H1 (cell line): ENCODE data around the gene TGM3. TPM values are rescaled to one million over a fixed set of nuclear protein-coding genes. Genes with fewer than 3 reads are reported as not detected.

Experiments used
- CTCF ChIA-PET: fragments of 300-600 bp; sonication (Branson Sonifier 250); formaldehyde crosslinking; loops from one replicate; lab custom pipeline; 2021; ENCODE audit not compliant: partially characterized antibody; lab: Charles Lee
- POLR2A ChIA-PET: fragments of 300-600 bp; sonication (Branson Sonifier 250); formaldehyde crosslinking; loops from one replicate; lab custom pipeline; 2021; ENCODE audit warnings: inconsistent platforms; ENCODE audit not compliant: partially characterized antibody; lab: Charles Lee
- DNase-seq, 2 experiments: peaks; one replicate each; pipeline versions ENCODE4 v3.0.0 to v3.0.0-alpha.2; 2010 to 2022; ENCODE audit warnings: low spot score in 2 of 2, low read depth in 1 of 2, mixed read lengths in 1 of 2
- FAIRE-seq: peaks from 2 replicates; lab custom pipeline; 2011; peaks lifted over from hg19 to GRCh38; lab: Jason Lieb, UNC
- H2AFZ ChIP-seq: 2 replicates; pipeline ENCODE4 v1.8.1; 2012; ENCODE audit warnings: low read length, inconsistent platforms
- H2AK5ac ChIP-seq: 2 replicates; pipeline ENCODE4 v1.6.1; 2013; ENCODE audit warnings: low read depth, low read length
- H2BK120ac ChIP-seq: replicated peaks from 2 replicates; pipeline ENCODE3; 2013; ENCODE audit warnings: low read depth, low read length, inconsistent platforms
- H2BK12ac ChIP-seq: 2 replicates; pipeline ENCODE4 v1.6.1; 2013; ENCODE audit warnings: low read depth, low read length
- H2BK15ac ChIP-seq: 2 replicates; pipeline ENCODE4 v1.6.1; 2013; ENCODE audit warnings: low read length
- H2BK20ac ChIP-seq: 2 replicates; pipeline ENCODE4 v1.6.1; 2013; ENCODE audit warnings: low read length
- H2BK5ac ChIP-seq: 2 replicates; pipeline ENCODE4 v1.6.1; 2013; ENCODE audit warnings: low read depth, low read length
- H3K14ac ChIP-seq: 2 replicates; pipeline ENCODE4 v1.6.1; 2013; ENCODE audit warnings: inconsistent platforms; ENCODE audit not compliant: insufficient read length
- H3K18ac ChIP-seq: 2 replicates; pipeline ENCODE4 v1.6.1; 2013; ENCODE audit warnings: low read length; ENCODE audit errors: extremely low read depth
- H3K23ac ChIP-seq: 2 replicates; pipeline ENCODE4 v1.6.1; 2013; ENCODE audit warnings: inconsistent platforms; ENCODE audit not compliant: insufficient read length
- H3K23me2 ChIP-seq: 2 replicates; pipeline ENCODE4 v1.6.1; 2013; ENCODE audit warnings: low read depth, low read length
- H3K27ac ChIP-seq: 2 replicates; pipeline ENCODE4 v1.6.1; 2011; ENCODE audit warnings: low read depth, low read length, inconsistent platforms
- H3K27me3 ChIP-seq, 4 experiments: replicated peaks in 1 of 4; 1 replicate in 1 of 4; 2 replicates in 3 of 4; pipeline versions ENCODE4 v1.6.1 to v1.8.1; 2011 to 2013; ENCODE audit warnings: low read length in 3 of 4, mild to moderate bottlenecking in 3 of 4, inconsistent platforms in 2 of 4, mixed read lengths in 2 of 4, moderate library complexity in 1 of 4; ENCODE audit not compliant: control insufficient read depth in 3 of 4, insufficient read depth in 3 of 4; ENCODE audit errors: extremely low read depth in 1 of 4
- H3K36me3 ChIP-seq, 4 experiments: 2 replicates each; pipeline versions ENCODE4 v1.6.1 to v1.8.1; 2011 to 2013; ENCODE audit warnings: mild to moderate bottlenecking in 4 of 4, low read length in 3 of 4, moderate library complexity in 2 of 4, control low read depth in 1 of 4, inconsistent platforms in 1 of 4; ENCODE audit not compliant: insufficient read depth in 4 of 4, control insufficient read depth in 2 of 4
- H3K4ac ChIP-seq: replicated peaks from 2 replicates; pipeline ENCODE3; 2013; ENCODE audit warnings: low read length, low read depth, mixed read lengths, inconsistent platforms; ENCODE audit not compliant: insufficient read length
- H3K4me1 ChIP-seq, 4 experiments: replicated peaks in 1 of 4; 1 replicate in 1 of 4; 2 replicates in 3 of 4; pipeline versions ENCODE4 v1.6.1 to v1.8.1; 2011 to 2013; ENCODE audit warnings: low read length in 3 of 4, inconsistent platforms in 2 of 4, mixed read lengths in 1 of 4; ENCODE audit not compliant: insufficient read depth in 4 of 4, control insufficient read depth in 3 of 4
- H3K4me2 ChIP-seq, 2 experiments: 2 replicates each; pipeline versions ENCODE4 v1.6.1 to v1.8.1; 2011 to 2013; ENCODE audit warnings: low read depth in 2 of 2, low read length in 2 of 2, control low read depth in 1 of 2, inconsistent platforms in 1 of 2, mild to moderate bottlenecking in 1 of 2; ENCODE audit not compliant: insufficient read depth in 1 of 2
- H3K4me3 ChIP-seq, 4 experiments: fragments of 200-600, 300-600 bp in 1 of 4; sonication (generic), shearing (Covaris generic), sonication (Bioruptor Twin) in 1 of 4; 2 replicates each; pipeline versions ENCODE4 v1.5.1 to v1.8.1; 2011 to 2016; ENCODE audit warnings: low read length in 4 of 4, low read depth in 3 of 4, control low read depth in 2 of 4, inconsistent platforms in 2 of 4, mild to moderate bottlenecking in 2 of 4, mixed read lengths in 1 of 4, moderate library complexity in 1 of 4; ENCODE audit not compliant: insufficient read depth in 2 of 4; ENCODE audit errors: extremely low read depth in 1 of 4
- H3K56ac ChIP-seq: replicated peaks from 2 replicates; pipeline ENCODE3; 2013; ENCODE audit warnings: low read depth, mild to moderate bottlenecking, mixed read lengths, low read length, inconsistent platforms; ENCODE audit not compliant: insufficient read length
- H3K79me1 ChIP-seq: 2 replicates; pipeline ENCODE4 v1.6.1; 2013; ENCODE audit warnings: low read depth, low read length, control low read depth
- H3K79me2 ChIP-seq, 2 experiments: 2 replicates each; pipeline versions ENCODE4 v1.6.1 to v1.8.1; 2012 to 2013; ENCODE audit warnings: low read length in 2 of 2, mild to moderate bottlenecking in 2 of 2, inconsistent platforms in 1 of 2; ENCODE audit not compliant: insufficient read depth in 2 of 2, control insufficient read depth in 1 of 2
- H3K9ac ChIP-seq, 4 experiments: replicated peaks in 1 of 4; 1 replicate in 1 of 4; 2 replicates in 3 of 4; pipeline versions ENCODE4 v1.6.1 to v1.8.1; 2011 to 2013; ENCODE audit warnings: low read depth in 3 of 4, low read length in 3 of 4, control low read depth in 2 of 4, mild to moderate bottlenecking in 2 of 4, moderate library complexity in 2 of 4, inconsistent platforms in 1 of 4; ENCODE audit errors: extremely low read depth in 1 of 4
- H3K9me3 ChIP-seq, 2 experiments: 2 replicates each; pipeline versions ENCODE4 v1.6.1 to v1.8.1; 2012 to 2013; ENCODE audit warnings: mild to moderate bottlenecking in 2 of 2, moderate library complexity in 2 of 2, control low read depth in 1 of 2, inconsistent platforms in 1 of 2, low read depth in 1 of 2, low read length in 1 of 2, mixed read lengths in 1 of 2; ENCODE audit not compliant: insufficient read depth in 2 of 2
- H4K20me1 ChIP-seq, 2 experiments: replicated peaks in 1 of 2; 2 replicates each; pipeline versions ENCODE3 to v1.8.1; 2011 to 2013; ENCODE audit warnings: inconsistent platforms in 2 of 2, low read length in 2 of 2, mild to moderate bottlenecking in 1 of 2; ENCODE audit not compliant: insufficient read depth in 2 of 2, control insufficient read depth in 1 of 2
- H4K5ac ChIP-seq: 2 replicates; pipeline ENCODE4 v1.6.1; 2013; ENCODE audit warnings: low read length, low read depth, mixed read lengths, inconsistent platforms; ENCODE audit not compliant: insufficient read length
- H4K8ac ChIP-seq: 2 replicates; pipeline ENCODE4 v1.8.0; 2013; ENCODE audit warnings: mild to moderate bottlenecking, moderate library complexity, low read length, inconsistent platforms; ENCODE audit not compliant: insufficient read depth; ENCODE audit errors: extremely low read depth
- H4K91ac ChIP-seq: replicated peaks from 2 replicates; pipeline ENCODE3; 2013; ENCODE audit warnings: low read length, mixed read lengths, inconsistent platforms; ENCODE audit not compliant: insufficient read length
- ASH2L ChIP-seq: fragments of 200-600, 300-600 bp; sonication (generic); IDR thresholded peaks from one replicate; pipeline ENCODE4 v1.7.1; 2017; ENCODE audit warnings: low read length
- EZH2 ChIP-seq: fragments of 200-600 bp; sonication (generic); IDR thresholded peaks from 2 replicates; pipeline ENCODE4 v1.7.1; 2012; ENCODE audit warnings: low read depth, mild to moderate bottlenecking, moderate library complexity, low read length, inconsistent platforms; ENCODE audit not compliant: severe bottlenecking
- MAFK ChIP-seq: IDR thresholded peaks from 2 replicates; pipeline ENCODE4 v1.6.1; 2012; ENCODE audit warnings: low read depth, mild to moderate bottlenecking, improper control_type of control experiment, low read length
- PHF8 ChIP-seq: fragments of 200-600 bp; sonication (generic); conservative IDR thresholded peaks from 2 replicates; pipeline ENCODE4 v1.7.1; 2012; ENCODE audit warnings: low read depth, mild to moderate bottlenecking, inconsistent platforms, low read length, moderate library complexity
- POLR2A ChIP-seq, 2 experiments: IDR thresholded peaks; 1 replicate in 1 of 2; 2 replicates in 1 of 2; pipeline ENCODE4 v1.6.1; 2011; ENCODE audit warnings: low read depth in 2 of 2, low read length in 2 of 2, mild to moderate bottlenecking in 2 of 2; ENCODE audit errors: control extremely low read depth in 1 of 2
- SP2 ChIP-seq: IDR thresholded peaks from 2 replicates; pipeline ENCODE4 v1.6.1; 2012; ENCODE audit warnings: mild to moderate bottlenecking, low read length, inconsistent platforms
- WGBS, 2 experiments: shearing (Covaris generic) in 1 of 2; methylation state at CpG; one replicate each; pipeline versions ENCODE4 v1.1.6 to v1.1.7; 2013 to 2015; ENCODE audit warnings: low lambda C conversion rate in 2 of 2, mixed read lengths in 2 of 2, inconsistent platforms in 1 of 2, low coverage in 1 of 2, missing lambda C conversion rate in 1 of 2; ENCODE audit not compliant: insufficient replicate concordance in 2 of 2, insufficient coverage in 1 of 2, insufficient read length in 1 of 2; ENCODE audit errors: extremely low coverage in 1 of 2, missing lambda C conversion rate in 1 of 2; 5-methylcytosine and 5-hydroxymethylcytosine counted together
- polyA plus RNA-seq, 7 experiments: library from polyadenylated mRNA; depleted of rRNA in 3 of 7; stranded (reverse) in 5 of 7; unstranded in 2 of 7; fragments of >200 nt in 5 of 7; fragments of 200-250 nt in 2 of 7; gene quantifications; 1 replicate in 5 of 7; 2 replicates in 1 of 7; 4 replicates in 1 of 7; pipeline versions ENCODE4 v1.2.1 to v1.2.3, GENCODE V29; 2011 to 2013; ENCODE audit warnings: missing spikeins in 2 of 7, mixed read lengths in 2 of 7
- total RNA-seq: library from RNA; stranded (reverse); fragmentation: NEBNext Ultra II Directional; extraction: Animal tissue kit (Norgen Biotek cat#: 25700); gene quantifications from 2 replicates; pipeline ENCODE4 v1.2.1, GENCODE V29; 2021

The TGM3 gene
- total and polyA plus RNA-seq, 2 of the 8 experiments (the other 6 are each of a cell fraction or from before 2014, with no cell fraction given) = 0.12 TPM; not detected in 1

GRCh38 chr20:2254333-2254732 is 41.5 kb upstream of the TGM3 start:
- no peaks in the 10 kb centered on the region for H3K27me3 ChIP-seq
- no peak overlapping the region for H3K14ac ChIP-seq
- no peaks in the 10 kb centered on the region for H3K9me3 ChIP-seq
- no peak overlapping the region for H3K18ac ChIP-seq
- no peak overlapping the region for H2AFZ ChIP-seq
- ChIA-PET POLR2A (interaction anchor here (1.2 kb wide), 1 partner anchor 17 kb away, joined by 4 read pairs; no protein-coding TSS in a partner anchor), CTCF (no interaction called here)
- H3K4me1 ChIP-seq = peaks cover 0 to 4% (median 2%) of the 10 kb centered on the region in 4 experiments; a peak in 3 of 7 replicates
- H2BK20ac ChIP-seq = no peak overlapping the region
- DNase-seq (no peak), FAIRE-seq (no peak)
- no peak overlapping the region for H4K91ac ChIP-seq
- H2BK12ac ChIP-seq = no peak overlapping the region
- no peaks in the 10 kb centered on the region for H3K79me2 ChIP-seq
- no peak overlapping the region for H2BK120ac ChIP-seq
- no peak overlapping the region for H2AK5ac ChIP-seq
- no peak overlapping the region for H4K5ac ChIP-seq
- no peaks in the 10 kb centered on the region for H3K79me1 ChIP-seq
- TF ChIP-seq PHF8 (no peak), SP2 (no peak), EZH2 (no peak), MAFK (no peak), ASH2L (no peak), POLR2A (IDR thresholded peaks at IDR 0.05; ENCODE audit: control extremely low read depth in 1 of 2, low read depth in 2 of 2, low read length in 2 of 2) (no peak)
- no peak overlapping the region for H4K8ac ChIP-seq
- no peak overlapping the region for H3K4me2 ChIP-seq
- H2BK5ac ChIP-seq = no peak overlapping the region
- 77% methylated on average over 1 of the region's 1 CpG; no CpG with 5 or more reads in 1 of the 2 experiments for WGBS, 2 experiments
- no peak overlapping the region for H3K4me3 ChIP-seq
- H3K27ac ChIP-seq = no peak overlapping the region
- no peak overlapping the region for H3K56ac ChIP-seq
- no peaks in the 10 kb centered on the region for H4K20me1 ChIP-seq
- H3K9ac ChIP-seq = no peak overlapping the region
- H3K23ac ChIP-seq = no peak overlapping the region
- H3K36me3 ChIP-seq = no peaks in the 10 kb centered on the region
- no peak overlapping the region for H3K4ac ChIP-seq
- no peaks in the 10 kb centered on the region for H3K23me2 ChIP-seq
- H2BK15ac ChIP-seq = no peak overlapping the region
